Measurements from ENCODE around the gene DMBT1. TPM values are rescaled to one million over a fixed set of nuclear protein-coding genes. Genes with fewer than 3 reads are reported as not detected.
A peak's percentile ranks its signal among the peaks of the same experiment; 100 is the strongest.

The DMBT1 gene
- total and polyA plus RNA-seq, 8 donors = 0.21 to 242 (median 1.3) TPM

DNA sequence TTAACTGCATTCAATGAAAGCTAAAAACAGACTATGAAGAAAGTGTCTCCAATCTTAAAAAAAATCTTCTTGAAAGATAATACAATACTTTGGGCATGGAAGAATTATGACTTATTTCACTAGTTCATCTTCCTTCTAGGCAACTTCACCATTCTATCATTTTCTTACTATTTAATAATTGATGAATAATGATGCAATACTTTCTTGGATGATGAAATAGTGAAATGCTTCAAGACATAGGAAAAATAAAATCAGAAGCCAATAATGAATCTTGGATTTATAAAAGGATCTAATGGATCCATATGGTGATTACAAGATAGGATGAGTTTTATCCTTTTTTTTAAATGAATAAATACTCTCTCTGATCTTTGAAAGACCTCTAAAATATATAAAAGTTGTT lies 4.4 kb downstream of the DMBT1 start:
- H3K4me3 ChIP-seq = no peak overlapping the region
- no peak overlapping the region for H3K27ac ChIP-seq
- peaks cover 0 to 4% of the 10 kb centered on the region in 2 donors for H3K27me3 ChIP-seq
- no peaks in the 10 kb centered on the region for H3K9me3 ChIP-seq
- DNase-seq (no peak), ATAC-seq (no peak)
- H3K4me1 ChIP-seq = peaks cover 2 to 5% of the 10 kb centered on the region in 2 donors
- intact Hi-C loops (cut with DNase I) = loop anchor here in 1 of 2 donors (5.0 to 10.0 kb wide), 3 partner anchors 130 to 268 kb away; no protein-coding TSS in a partner anchor
- no peaks in the 10 kb centered on the region for H3K36me3 ChIP-seq
- TF ChIP-seq, protein P1, sequence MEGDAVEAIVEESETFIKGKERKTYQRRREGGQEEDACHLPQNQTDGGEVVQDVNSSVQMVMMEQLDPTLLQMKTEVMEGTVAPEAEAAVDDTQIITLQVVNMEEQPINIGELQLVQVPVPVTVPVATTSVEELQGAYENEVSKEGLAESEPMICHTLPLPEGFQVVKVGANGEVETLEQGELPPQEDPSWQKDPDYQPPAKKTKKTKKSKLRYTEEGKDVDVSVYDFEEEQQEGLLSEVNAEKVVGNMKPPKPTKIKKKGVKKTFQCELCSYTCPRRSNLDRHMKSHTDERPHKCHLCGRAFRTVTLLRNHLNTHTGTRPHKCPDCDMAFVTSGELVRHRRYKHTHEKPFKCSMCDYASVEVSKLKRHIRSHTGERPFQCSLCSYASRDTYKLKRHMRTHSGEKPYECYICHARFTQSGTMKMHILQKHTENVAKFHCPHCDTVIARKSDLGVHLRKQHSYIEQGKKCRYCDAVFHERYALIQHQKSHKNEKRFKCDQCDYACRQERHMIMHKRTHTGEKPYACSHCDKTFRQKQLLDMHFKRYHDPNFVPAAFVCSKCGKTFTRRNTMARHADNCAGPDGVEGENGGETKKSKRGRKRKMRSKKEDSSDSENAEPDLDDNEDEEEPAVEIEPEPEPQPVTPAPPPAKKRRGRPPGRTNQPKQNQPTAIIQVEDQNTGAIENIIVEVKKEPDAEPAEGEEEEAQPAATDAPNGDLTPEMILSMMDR (IDR thresholded peaks at IDR 0.05) = no peak

DNA sequence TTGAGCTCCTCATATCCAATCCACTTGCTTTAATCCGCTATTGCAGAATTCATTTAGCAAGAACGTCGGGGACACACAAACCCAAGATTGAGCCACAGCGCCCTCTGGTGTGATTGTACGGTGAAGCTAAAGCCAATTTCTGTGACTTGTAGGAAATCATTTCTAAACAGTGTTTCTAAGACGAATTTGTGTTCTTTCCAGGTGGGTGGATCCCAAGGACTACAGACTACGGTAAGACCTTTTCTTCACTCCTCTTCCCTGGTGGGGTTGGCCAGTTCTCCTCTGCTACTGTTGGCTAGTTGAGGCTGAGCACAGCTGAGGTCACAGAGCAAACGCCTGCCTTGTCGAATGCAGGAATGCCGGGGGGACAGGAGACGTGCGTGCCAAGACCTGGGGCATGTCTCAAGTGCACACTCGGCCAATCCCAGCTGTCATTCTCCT lies 5.2 kb downstream of the DMBT1 start:
- Histone ChIP-seq H3K27ac (no peak overlapping the region), H3K4me3 (no peak overlapping the region)

DNA sequence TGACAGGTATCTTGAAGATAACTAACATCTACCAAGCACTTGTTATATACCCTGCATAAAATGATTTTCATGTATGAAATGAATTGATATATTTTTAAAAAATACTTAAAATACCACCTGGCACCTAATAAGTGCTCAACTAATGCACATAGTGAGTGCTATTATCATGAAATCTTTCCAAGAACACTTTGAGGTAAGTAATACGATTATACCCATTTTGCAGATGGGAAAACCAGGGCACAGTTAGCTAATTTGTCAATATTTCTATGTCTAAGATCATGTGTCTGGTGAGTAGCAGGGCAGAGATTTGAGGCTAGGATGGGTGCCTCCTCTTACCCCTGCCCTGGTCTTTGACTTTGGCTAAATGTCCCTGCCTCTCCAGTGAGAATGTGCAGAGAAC lies 6.1 kb downstream of the DMBT1 start:
- no peaks in the 10 kb centered on the region for H3K9me3 ChIP-seq
- ATAC-seq = no peak
- H3K27ac ChIP-seq = no peak overlapping the region
- no peak for DNase-seq
- peaks cover 0 to 4% of the 10 kb centered on the region in 2 donors for H3K27me3 ChIP-seq
- H3K36me3 ChIP-seq = no peaks in the 10 kb centered on the region
- TF ChIP-seq, protein P1 (IDR thresholded peaks at IDR 0.05) = no peak
- peaks cover 2 to 5% of the 10 kb centered on the region in 2 donors for H3K4me1 ChIP-seq
- intact Hi-C loops (cut with DNase I) = loop anchor here in 1 of 2 donors (10.0 kb wide), 2 partner anchors 132 to 222 kb away; no protein-coding TSS in a partner anchor
- H3K4me3 ChIP-seq = no peak overlapping the region

More for the DNA sequence above, 5.2 kb downstream of the DMBT1 start:
- Histone ChIP-seq H3K27me3 (peaks cover 0 to 4% of the 10 kb centered on the region in 2 donors), H3K9me3 (no peaks in the 10 kb centered on the region), H3K4me1 (peaks cover 2 to 5% of the 10 kb centered on the region in 2 donors), H3K36me3 (no peaks in the 10 kb centered on the region)
- ATAC-seq (peak; percentile 76), DNase-seq (peak in 3 of 4 donors; percentile 70 to 84 (median 76))
- TF ChIP-seq, protein P1 (IDR thresholded peaks at IDR 0.05) = peak; percentile 66 to 79
- intact Hi-C loops (cut with DNase I) = loop anchor here in 1 of 2 donors (10.0 kb wide), 2 partner anchors 131 to 221 kb away; no protein-coding TSS in a partner anchor

DNA sequence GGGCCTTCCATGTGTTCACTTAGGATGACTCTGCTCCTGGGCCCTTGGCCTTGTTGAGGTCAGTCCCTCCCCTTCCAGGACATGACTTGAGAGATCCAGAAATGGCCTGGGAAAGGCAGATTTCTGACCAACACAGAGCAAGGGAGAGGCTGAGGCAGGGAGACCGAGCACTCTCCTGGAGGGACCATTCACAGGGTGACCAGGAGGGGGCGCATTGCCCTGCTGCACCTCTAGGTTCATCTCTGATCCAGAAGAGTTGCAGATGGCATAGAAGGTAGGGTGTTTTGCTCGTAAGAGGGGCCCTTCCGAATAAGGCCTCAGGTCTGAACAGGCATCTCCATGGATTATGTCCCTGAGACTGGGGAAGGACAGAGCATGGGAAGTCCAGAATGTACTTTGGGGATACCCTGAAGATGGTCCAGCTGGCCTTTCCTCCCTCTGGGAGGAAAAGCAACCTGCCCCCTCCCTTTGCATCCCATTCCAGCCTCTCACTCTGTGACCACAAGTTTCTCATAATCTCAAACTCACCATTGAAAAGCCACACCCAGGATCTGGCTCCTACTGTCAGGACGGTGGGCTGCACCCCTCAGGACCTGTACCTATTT lies 6.6 kb downstream of the DMBT1 start:
- intact Hi-C loops (cut with DNase I) = loop anchor here in 1 of 2 donors (10.0 kb wide), 2 partner anchors 132 to 222 kb away; no protein-coding TSS in a partner anchor
- Histone ChIP-seq H3K36me3 (no peaks in the 10 kb centered on the region), H3K4me1 (peaks cover 2 to 5% of the 10 kb centered on the region in 2 donors), H3K9me3 (no peaks in the 10 kb centered on the region), H3K27ac (no peak overlapping the region), H3K27me3 (peaks cover 0 to 4% of the 10 kb centered on the region in 2 donors), H3K4me3 (no peak overlapping the region)
- ATAC-seq (peak; percentile 39), DNase-seq (no peak)
- TF ChIP-seq, protein P1 (IDR thresholded peaks at IDR 0.05) = peak; percentile 36 to 59

DNA sequence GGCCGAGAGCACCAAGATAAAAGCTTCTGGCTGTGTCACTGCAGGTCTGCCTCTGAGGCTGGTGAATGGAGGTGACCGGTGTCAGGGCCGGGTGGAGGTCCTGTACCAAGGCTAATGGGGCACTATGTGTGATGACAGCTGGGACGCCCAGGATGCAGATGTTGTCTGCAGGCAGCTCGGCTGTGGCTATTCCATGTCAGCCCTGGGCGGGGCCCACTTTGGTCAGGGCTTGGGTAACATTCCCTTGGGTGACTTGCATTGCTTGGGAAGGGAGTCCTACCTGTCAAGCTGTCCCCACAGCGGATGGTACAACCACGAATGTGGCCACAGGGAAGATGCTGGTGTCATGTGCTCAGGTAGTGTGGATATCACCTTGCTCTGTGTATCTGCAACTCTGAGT lies 8.0 kb downstream of the DMBT1 start:
- no peak for DNase-seq
- TF ChIP-seq, protein P1 (IDR thresholded peaks at IDR 0.05) = no peak
- peaks cover 0 to 4% of the 10 kb centered on the region in 2 donors for H3K27me3 ChIP-seq
- H3K4me1 ChIP-seq = peaks cover 2 to 5% of the 10 kb centered on the region in 2 donors
- no peak for ATAC-seq
- no peaks in the 10 kb centered on the region for H3K9me3 ChIP-seq
- H3K4me3 ChIP-seq = no peak overlapping the region
- intact Hi-C loops (cut with DNase I) = loop anchor here in 1 of 2 donors (10.0 kb wide), 2 partner anchors 134 to 224 kb away; no protein-coding TSS in a partner anchor
- no peak overlapping the region for H3K27ac ChIP-seq
- no peaks in the 10 kb centered on the region for H3K36me3 ChIP-seq

Measured in left lung (tissue), 10 donors.